Ascending aorta (tissue), 2 donors: ENCODE results near the gene TRABD2B. TPM values are rescaled to one million over a fixed set of nuclear protein-coding genes. Genes with fewer than 3 reads are reported as not detected.

Experiments used
- DNase-seq, 2 donors: peaks; one replicate each; pipeline ENCODE4 v3.0.0-alpha.2; 2019; ENCODE audit warnings: low spot score in 2 of 2
- H3K27ac ChIP-seq, 2 donors: fragments of 200-600 bp; sonication (generic); one replicate each; pipeline ENCODE4 v1.5.1; 2016 to 2017; ENCODE audit warnings: mild to moderate bottlenecking in 1 of 2
- H3K27me3 ChIP-seq: fragments of 200-600 bp; sonication (generic); one replicate; pipeline ENCODE4 v1.5.1; 2017
- H3K36me3 ChIP-seq, 2 donors: fragments of 200-600 bp; sonication (generic); one replicate each; pipeline ENCODE4 v1.5.1; 2016
- H3K4me1 ChIP-seq, 2 donors: fragments of 200-600 bp; sonication (generic); one replicate each; pipeline ENCODE4 v1.5.1; 2016 to 2017; ENCODE audit warnings: mild to moderate bottlenecking in 1 of 2
- H3K4me3 ChIP-seq, 2 donors: fragments of 200-600 bp; sonication (generic); one replicate each; pipeline ENCODE4 v1.5.1; 2016 to 2017; ENCODE audit warnings: mild to moderate bottlenecking in 1 of 2
- H3K9me3 ChIP-seq, 2 donors: fragments of 200-600 bp; sonication (generic); one replicate each; pipeline ENCODE4 v1.5.1; 2016
- intact Hi-C: fragments of 100-400 bp; cut with DNase I; formaldehyde crosslinking; loops from one replicate; pipeline ENCODE4 v1.15.1; 2023
- total RNA-seq: library from RNA; depleted of rRNA; stranded (reverse); fragments of >200 nt; gene quantifications from one replicate; pipeline ENCODE4 v1.1.0, GENCODE V29; 2016
- TF ChIP-seq, protein P1 (sequence below), 3 experiments: fragments of 200-600 bp in 2 of 3; fragments of 450-650 bp in 1 of 3; sonication (generic) in 2 of 3; IDR thresholded peaks; one replicate each; pipeline ENCODE4 v1.5.1; 2016 to 2019; ENCODE audit warnings: antibody characterized with exemption in 3 of 3, mild to moderate bottlenecking in 1 of 3, moderate library complexity in 1 of 3

TRABD2B gene
- total RNA-seq, 1 donor from 2014 or later = 7.9 TPM

DNA sequence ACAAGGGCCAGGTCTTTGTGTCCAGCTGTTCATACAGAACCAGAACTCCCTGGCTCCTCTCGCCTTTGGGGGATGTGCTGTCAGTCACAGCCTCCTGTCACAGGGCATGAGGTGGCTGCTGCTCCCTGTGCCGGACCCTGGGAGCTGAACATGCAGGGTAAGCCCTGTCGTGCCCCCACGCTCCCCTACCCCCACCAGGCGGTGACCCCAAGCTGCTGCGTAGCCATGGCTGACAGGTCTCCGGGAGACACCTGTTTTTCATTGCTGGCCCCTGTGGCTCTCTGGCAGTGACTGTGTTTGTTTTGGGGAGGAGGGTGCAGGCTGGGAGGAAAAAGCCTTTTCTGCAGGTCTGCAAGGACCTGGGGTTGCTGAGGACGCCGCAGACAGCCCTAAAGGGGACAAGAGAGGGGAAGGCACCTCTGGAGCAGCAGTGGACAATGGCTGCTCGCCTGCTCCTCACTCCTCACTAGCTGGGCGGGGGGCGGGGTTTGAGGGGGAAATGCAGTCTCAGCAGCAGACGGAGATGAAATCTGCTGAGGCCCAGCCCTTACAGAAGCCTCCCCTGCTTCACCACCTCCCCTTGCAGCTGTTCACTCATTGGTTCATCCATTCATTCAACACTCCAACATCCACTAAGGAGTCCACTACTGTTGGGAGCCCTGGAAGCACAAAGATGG lies 81.4 kb downstream of the TRABD2B start:
- Histone ChIP-seq H3K9me3 (no peaks in the 10 kb centered on the region), H3K27me3 (no peaks in the 10 kb centered on the region), H3K4me1 (no peaks in the 10 kb centered on the region), H3K27ac (no peak overlapping the region), H3K36me3 (no peaks in the 10 kb centered on the region), H3K4me3 (no peak overlapping the region)
- intact Hi-C loops = no loop called here
- TF ChIP-seq, protein P1, sequence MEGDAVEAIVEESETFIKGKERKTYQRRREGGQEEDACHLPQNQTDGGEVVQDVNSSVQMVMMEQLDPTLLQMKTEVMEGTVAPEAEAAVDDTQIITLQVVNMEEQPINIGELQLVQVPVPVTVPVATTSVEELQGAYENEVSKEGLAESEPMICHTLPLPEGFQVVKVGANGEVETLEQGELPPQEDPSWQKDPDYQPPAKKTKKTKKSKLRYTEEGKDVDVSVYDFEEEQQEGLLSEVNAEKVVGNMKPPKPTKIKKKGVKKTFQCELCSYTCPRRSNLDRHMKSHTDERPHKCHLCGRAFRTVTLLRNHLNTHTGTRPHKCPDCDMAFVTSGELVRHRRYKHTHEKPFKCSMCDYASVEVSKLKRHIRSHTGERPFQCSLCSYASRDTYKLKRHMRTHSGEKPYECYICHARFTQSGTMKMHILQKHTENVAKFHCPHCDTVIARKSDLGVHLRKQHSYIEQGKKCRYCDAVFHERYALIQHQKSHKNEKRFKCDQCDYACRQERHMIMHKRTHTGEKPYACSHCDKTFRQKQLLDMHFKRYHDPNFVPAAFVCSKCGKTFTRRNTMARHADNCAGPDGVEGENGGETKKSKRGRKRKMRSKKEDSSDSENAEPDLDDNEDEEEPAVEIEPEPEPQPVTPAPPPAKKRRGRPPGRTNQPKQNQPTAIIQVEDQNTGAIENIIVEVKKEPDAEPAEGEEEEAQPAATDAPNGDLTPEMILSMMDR (IDR thresholded peaks at IDR 0.05) = no peak
- DNase-seq = no peak

DNA sequence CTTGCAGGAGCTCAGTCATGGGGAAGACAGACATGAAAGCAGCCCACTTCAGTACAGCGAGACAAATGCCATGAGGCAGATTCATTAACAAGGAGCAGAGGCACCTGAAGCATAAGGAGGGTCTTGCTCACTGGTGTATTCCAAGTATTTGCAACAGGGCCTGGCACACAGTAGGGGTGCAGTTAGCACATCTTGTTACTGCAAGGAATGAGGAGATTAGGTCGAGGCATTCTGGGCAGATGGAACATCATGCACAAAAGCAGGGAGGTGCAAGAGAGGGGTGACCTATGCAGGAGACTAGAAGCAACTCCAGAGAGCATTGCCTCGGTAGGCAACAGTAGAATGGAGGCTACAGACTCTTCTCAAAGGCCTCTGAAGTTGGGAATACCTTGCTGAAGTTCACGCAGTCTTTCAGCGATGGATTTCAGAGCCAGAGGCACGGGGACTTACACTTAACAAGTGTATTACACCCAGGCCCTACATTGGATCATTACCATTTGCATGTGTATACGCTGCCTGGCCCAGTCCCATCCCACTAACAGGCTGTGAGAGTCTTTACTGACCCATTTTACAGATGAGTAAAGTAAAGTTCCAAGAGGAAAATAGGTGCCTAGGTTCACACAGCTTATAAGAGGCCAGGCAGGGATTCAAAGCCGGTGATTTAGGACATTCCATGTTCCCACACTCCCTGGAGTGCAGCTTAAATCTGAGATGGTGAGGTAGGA lies 82.1 kb downstream of the TRABD2B start:
- Histone ChIP-seq H3K27ac (no peak overlapping the region), H3K4me3 (no peak overlapping the region), H3K27me3 (no peaks in the 10 kb centered on the region), H3K36me3 (no peaks in the 10 kb centered on the region), H3K9me3 (no peaks in the 10 kb centered on the region), H3K4me1 (no peaks in the 10 kb centered on the region)
- intact Hi-C loops = no loop called here
- no peak for DNase-seq
- TF ChIP-seq, protein P1 (IDR thresholded peaks at IDR 0.05) = no peak

DNA sequence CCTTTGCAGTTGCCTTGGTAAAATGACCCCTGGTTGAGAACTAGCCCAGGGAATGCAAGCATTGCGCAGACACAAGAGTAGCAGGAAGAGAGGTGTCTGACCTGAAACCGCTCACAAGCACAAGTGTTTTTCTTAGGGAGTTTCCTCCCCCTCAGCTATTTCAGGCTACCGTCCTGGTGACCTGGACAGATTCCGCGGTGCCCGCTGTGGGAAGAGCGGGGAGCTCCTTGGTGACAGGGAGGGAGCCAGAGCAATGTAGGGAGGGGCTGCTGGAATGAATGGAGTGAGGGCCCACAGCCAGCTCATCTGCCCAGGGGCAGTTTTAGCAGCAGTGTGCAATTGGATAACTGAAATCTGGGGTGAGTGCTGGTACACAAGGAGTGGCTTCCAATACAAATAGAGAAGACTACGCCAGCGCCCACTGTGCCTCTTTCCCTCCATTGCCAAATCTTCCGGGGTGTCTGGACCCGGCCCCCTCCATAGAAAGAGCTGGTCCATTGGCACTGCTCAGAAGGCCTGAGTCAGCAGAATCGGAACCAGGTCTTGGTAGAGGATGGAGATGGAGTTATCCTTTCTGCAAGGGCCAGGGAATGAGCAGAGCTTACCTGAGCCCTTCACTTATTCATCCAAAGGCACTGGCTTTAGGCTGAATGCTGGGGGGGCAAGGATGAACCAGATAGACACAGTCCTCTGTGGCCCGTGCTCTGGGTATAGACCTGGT lies 82.8 kb downstream of the TRABD2B start:
- Histone ChIP-seq H3K36me3 (no peaks in the 10 kb centered on the region), H3K4me3 (no peak overlapping the region), H3K27ac (no peak overlapping the region), H3K9me3 (no peaks in the 10 kb centered on the region), H3K4me1 (no peaks in the 10 kb centered on the region), H3K27me3 (no peaks in the 10 kb centered on the region)
- TF ChIP-seq, protein P1 (IDR thresholded peaks at IDR 0.05) = no peak
- intact Hi-C loops = no loop called here
- DNase-seq = no peak

DNA sequence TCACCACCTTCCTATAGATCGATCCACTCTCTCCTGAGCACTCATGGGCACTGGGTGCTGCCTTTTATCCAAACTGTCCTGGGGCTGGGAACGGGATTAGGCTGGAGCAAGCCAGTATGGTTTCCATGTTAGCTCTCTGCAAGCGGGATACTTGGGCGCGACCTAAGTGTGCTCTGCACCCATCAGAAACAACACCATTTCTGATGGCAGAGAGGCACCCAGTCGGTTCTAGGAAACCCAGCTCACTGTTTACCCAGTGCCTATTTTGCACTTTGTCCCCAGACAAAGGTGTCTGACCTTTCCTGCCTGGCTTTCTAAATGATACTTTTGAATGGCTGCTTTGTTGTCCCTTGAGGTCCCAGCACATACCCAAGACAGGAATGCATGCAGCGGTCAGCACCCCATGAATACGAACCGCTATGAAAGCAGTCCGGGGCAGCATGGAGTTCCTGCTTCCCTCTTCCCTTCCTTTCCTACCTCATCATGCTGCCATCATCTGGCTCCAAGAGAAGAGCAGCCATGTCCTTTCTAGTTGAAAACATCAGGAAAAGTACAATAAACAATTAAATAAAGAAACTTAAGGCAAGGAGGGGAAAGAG lies 83.9 kb downstream of the TRABD2B start:
- TF ChIP-seq, protein P1 (IDR thresholded peaks at IDR 0.05) = no peak
- H3K27ac ChIP-seq = no peak overlapping the region
- intact Hi-C loops = no loop called here

DNA sequence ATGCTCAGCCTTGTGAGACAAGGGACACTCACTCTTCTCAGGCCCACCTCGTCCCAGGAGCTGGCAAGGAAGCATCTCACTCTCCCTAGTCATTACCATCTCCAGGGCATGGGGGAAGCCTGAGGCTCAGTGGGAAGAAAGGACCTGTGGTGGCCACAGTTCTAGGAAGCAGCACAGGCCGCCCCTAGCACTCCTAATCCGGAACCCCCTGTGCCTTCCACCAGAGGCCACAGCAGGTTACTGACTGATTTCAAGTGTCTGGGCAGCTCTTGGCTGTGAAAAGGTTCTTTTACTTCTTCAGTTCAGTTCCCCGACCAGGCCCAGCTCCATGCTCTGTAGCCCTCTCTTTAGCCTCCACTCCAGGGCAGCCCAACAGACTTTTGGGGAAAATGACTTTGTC lies 84.4 kb downstream of the TRABD2B start:
- H3K36me3 ChIP-seq = no peaks in the 10 kb centered on the region
- no peak overlapping the region for H3K4me3 ChIP-seq
- no peaks in the 10 kb centered on the region for H3K9me3 ChIP-seq
- H3K27me3 ChIP-seq = no peaks in the 10 kb centered on the region
- H3K4me1 ChIP-seq = no peaks in the 10 kb centered on the region
- TF ChIP-seq, protein P1 (IDR thresholded peaks at IDR 0.05) = no peak
- no peak overlapping the region for H3K27ac ChIP-seq
- no peak for DNase-seq
- intact Hi-C loops = no loop called here

More for the DNA sequence above, 83.9 kb downstream of the TRABD2B start:
- DNase-seq = no peak
- Histone ChIP-seq H3K4me1 (no peaks in the 10 kb centered on the region), H3K9me3 (no peaks in the 10 kb centered on the region), H3K27me3 (no peaks in the 10 kb centered on the region), H3K36me3 (no peaks in the 10 kb centered on the region), H3K4me3 (no peak overlapping the region)
